Ascending aorta (tissue), 2 donors: Measurements from ENCODE around the gene INPP5A. TPM values are rescaled to one million over a fixed set of nuclear protein-coding genes. Genes with fewer than 3 reads are reported as not detected.

Source experiments
- DNase-seq, 2 donors: peaks; one replicate each; pipeline ENCODE4 v3.0.0-alpha.2; 2019; ENCODE audit warnings: low spot score in 2 of 2
- H3K27ac ChIP-seq, 2 donors: fragments of 200-600 bp; sonication (generic); one replicate each; pipeline ENCODE4 v1.5.1; 2016 to 2017; ENCODE audit warnings: mild to moderate bottlenecking in 1 of 2
- H3K27me3 ChIP-seq: fragments of 200-600 bp; sonication (generic); one replicate; pipeline ENCODE4 v1.5.1; 2017
- H3K36me3 ChIP-seq, 2 donors: fragments of 200-600 bp; sonication (generic); one replicate each; pipeline ENCODE4 v1.5.1; 2016
- H3K4me1 ChIP-seq, 2 donors: fragments of 200-600 bp; sonication (generic); one replicate each; pipeline ENCODE4 v1.5.1; 2016 to 2017; ENCODE audit warnings: mild to moderate bottlenecking in 1 of 2
- H3K4me3 ChIP-seq, 2 donors: fragments of 200-600 bp; sonication (generic); one replicate each; pipeline ENCODE4 v1.5.1; 2016 to 2017; ENCODE audit warnings: mild to moderate bottlenecking in 1 of 2
- H3K9me3 ChIP-seq, 2 donors: fragments of 200-600 bp; sonication (generic); one replicate each; pipeline ENCODE4 v1.5.1; 2016
- intact Hi-C: fragments of 100-400 bp; cut with DNase I; formaldehyde crosslinking; loops from one replicate; pipeline ENCODE4 v1.15.1; 2023
- total RNA-seq: library from RNA; depleted of rRNA; stranded (reverse); fragments of >200 nt; gene quantifications from one replicate; pipeline ENCODE4 v1.1.0, GENCODE V29; 2016
- TF ChIP-seq, protein P1 (sequence below), 3 experiments: fragments of 200-600 bp in 2 of 3; fragments of 450-650 bp in 1 of 3; sonication (generic) in 2 of 3; IDR thresholded peaks; one replicate each; pipeline ENCODE4 v1.5.1; 2016 to 2019; ENCODE audit warnings: antibody characterized with exemption in 3 of 3, mild to moderate bottlenecking in 1 of 3, moderate library complexity in 1 of 3

INPP5A gene
- total RNA-seq, 1 donor from 2014 or later = 81.2 TPM

DNA sequence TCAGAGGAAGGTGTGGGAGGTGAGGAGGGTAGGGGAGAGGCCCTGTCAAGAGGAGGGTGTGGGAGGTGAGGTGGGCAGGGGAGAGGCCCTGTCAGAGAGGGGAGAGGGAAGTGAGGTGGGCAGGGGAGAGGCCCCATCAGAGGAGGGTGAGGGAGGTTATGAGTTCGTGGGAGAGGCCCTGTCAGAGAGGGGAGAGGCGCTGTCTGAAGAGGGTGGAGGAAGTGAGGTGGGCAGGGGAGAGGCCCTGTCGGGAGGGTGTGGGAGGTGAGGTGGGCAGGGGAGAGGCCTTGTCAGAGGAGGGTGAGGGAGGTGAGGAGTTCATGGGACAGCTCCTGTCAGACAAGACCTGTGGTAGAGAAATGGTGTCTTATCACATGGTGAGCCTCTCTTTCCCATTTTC is 74.4 kb downstream of the INPP5A start:
- peak in 1 of 2 donors; percentile 25 for DNase-seq
- Histone ChIP-seq H3K27ac (no peak overlapping the region), H3K36me3 (peaks cover 0 to under 1% of the 10 kb centered on the region in 2 donors), H3K4me1 (peaks cover 3 to 26% of the 10 kb centered on the region in 2 donors), H3K9me3 (no peaks in the 10 kb centered on the region), H3K27me3 (no peaks in the 10 kb centered on the region), H3K4me3 (no peak overlapping the region)
- intact Hi-C loops = no loop called here
- TF ChIP-seq, protein P1, sequence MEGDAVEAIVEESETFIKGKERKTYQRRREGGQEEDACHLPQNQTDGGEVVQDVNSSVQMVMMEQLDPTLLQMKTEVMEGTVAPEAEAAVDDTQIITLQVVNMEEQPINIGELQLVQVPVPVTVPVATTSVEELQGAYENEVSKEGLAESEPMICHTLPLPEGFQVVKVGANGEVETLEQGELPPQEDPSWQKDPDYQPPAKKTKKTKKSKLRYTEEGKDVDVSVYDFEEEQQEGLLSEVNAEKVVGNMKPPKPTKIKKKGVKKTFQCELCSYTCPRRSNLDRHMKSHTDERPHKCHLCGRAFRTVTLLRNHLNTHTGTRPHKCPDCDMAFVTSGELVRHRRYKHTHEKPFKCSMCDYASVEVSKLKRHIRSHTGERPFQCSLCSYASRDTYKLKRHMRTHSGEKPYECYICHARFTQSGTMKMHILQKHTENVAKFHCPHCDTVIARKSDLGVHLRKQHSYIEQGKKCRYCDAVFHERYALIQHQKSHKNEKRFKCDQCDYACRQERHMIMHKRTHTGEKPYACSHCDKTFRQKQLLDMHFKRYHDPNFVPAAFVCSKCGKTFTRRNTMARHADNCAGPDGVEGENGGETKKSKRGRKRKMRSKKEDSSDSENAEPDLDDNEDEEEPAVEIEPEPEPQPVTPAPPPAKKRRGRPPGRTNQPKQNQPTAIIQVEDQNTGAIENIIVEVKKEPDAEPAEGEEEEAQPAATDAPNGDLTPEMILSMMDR (IDR thresholded peaks at IDR 0.05) = no peak

DNA sequence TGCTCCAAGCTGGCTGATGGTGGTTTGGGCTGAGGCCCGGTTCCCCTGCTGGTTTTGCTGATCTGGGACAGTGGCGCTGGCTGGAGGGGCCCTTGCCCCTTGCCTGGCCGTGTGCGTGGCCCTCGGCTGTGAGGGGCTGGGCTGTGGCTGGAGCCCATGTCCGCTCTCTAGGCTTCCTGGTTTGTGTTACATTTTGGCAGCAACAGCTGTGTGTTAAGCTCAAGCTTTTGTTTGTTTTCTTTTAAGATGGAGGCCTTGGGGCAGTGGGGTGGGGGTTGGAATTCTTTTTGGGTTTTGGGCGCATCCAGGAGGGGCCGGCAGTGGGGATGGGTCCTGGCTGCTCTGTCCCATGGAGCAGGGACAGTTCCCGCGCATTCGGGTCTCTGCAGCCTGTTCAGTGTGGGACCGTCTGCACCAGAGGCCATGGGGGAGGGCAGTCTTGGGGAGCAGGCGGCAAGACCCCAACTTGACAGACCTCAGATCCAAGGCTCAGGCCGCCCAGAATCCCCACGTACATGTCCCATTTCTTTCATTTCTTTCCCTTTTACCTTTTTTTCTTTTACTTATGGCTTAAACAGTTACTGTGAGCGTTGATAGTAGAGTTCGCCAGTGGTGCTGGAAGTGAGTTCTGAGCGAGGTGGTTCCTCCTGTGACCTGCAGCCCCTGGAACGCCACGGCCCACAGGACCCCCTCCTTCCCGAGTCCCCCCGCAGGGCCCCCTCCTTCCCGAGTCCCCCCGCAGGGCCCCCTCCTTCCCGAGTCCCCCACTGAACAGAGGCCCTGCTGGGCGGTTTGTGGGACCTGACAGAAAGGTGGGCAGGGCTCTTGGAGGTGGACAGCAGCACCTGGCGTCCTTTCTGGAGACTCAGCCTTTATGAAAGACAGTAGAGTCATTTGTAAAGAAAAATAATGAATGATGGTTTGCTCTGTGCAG is 75.3 kb downstream of the INPP5A start:
- Histone ChIP-seq H3K9me3 (no peaks in the 10 kb centered on the region), H3K4me1 (peaks cover 3 to 19% of the 10 kb centered on the region in 2 donors), H3K36me3 (peaks cover 0 to 3% of the 10 kb centered on the region in 2 donors), H3K4me3 (no peak overlapping the region), H3K27me3 (no peaks in the 10 kb centered on the region), H3K27ac (no peak overlapping the region)
- TF ChIP-seq, protein P1 (IDR thresholded peaks at IDR 0.05) = no peak
- peak in 1 of 2 donors; percentile 55 for DNase-seq
- intact Hi-C loops = no loop called here

DNA sequence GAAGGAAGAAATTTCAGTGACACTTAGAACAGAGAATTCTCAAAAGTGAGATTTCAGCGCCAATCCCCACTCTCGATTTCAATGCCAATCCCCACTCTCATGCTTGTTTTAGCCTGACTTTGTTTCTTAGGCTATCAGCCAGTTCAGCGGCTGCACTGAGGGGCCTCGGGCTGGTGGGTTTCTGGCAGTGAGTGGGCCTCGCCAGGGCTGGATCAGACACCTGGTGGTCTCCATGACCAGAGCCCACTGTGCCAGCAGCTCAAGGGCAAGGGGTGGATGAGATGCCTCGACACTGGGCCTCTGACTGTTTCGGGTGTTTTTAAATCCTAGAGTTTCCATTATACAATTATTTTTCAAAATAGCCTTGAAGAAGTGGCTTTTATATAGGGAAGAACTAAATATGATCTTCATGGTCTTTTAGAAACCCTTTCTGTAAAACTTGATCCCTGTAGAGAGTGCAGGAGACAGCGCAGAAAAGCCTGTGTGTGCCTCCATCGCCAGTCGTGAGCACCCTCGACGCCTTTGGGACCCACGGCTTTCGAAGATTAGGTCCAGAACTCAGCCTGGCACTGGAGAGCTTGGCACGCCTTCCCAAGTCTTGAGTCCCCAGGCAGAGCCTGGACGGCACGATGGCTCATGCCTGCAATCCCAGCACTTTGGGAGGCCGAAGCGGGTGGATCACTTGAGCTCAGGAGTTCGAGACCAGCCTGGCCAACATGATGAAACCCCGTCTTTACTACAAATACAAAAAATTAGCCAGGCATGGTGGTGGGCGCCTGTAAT is 76.2 kb downstream of the INPP5A start:
- intact Hi-C loops = no loop called here
- peak in 1 of 2 donors; percentile 57 for DNase-seq
- H3K4me1 ChIP-seq = peaks cover 0 to 13% of the 10 kb centered on the region in 2 donors
- H3K27ac ChIP-seq = no peak overlapping the region
- H3K36me3 ChIP-seq = peaks cover 0 to 3% of the 10 kb centered on the region in 2 donors
- no peak overlapping the region for H3K4me3 ChIP-seq
- no peaks in the 10 kb centered on the region for H3K27me3 ChIP-seq
- no peaks in the 10 kb centered on the region for H3K9me3 ChIP-seq
- TF ChIP-seq, protein P1 (IDR thresholded peaks at IDR 0.05) = no peak

DNA sequence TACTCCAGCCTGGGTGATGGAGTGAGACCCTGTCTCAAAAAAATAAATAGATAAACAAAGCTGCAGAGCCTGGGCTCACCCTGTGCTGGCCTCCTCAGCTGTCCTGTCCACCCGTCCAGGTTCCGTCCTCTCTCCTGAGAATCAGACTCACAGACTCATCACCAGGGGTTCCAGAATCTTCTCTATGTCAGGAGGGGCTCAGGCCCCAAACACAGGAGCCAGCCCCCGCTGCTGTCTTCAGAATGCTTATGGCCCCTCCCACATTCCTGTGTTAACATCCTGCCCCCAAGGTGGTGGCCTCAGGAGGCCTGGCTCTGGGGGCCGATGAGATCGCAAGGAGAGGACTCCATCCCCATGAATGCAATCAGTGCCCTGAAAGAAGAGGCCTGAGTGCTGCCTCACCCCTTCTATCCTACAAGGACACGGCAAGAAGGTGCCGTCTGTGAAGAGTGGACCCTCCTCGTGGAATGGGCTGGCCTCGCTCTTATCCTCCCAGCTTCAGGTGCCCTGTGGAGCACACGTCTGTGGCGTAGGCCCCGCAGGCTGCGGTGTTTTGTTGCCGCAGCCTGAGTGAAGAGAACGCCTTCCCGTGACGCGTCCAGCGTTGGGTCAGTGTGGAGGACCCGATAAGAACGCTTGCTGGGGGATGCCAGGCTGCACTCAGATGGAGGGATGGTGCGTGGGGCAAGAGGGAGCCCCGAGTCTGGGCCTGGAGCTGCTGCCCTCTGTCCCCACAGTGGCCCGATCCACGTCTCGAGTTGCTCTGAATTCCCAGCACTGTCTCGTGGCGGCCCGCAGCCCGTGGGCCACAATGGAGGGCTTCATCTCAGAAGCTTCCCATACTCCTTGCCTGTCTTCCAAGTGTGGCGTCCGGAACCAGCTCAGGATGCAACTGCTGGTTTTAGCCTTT is 77.1 kb downstream of the INPP5A start:
- peak in 1 of 2 donors; percentile 59 for DNase-seq
- Histone ChIP-seq H3K4me1 (peaks cover 0 to 13% of the 10 kb centered on the region in 2 donors), H3K27ac (no peak overlapping the region), H3K9me3 (peaks cover 2 to 4% of the 10 kb centered on the region in 2 donors), H3K4me3 (no peak overlapping the region), H3K36me3 (peaks cover 0 to 3% of the 10 kb centered on the region in 2 donors), H3K27me3 (no peaks in the 10 kb centered on the region)
- TF ChIP-seq, protein P1 (IDR thresholded peaks at IDR 0.05) = no peak
- intact Hi-C loops = no loop called here
